Choroid plexus epithelial cell (primary cell): Measurements from ENCODE around the gene PPCS.
"Not testable (repeated sequence)": the region's sequence is repeated elsewhere in the genome, so short reads cannot be mapped to it uniquely, and the experiment has no call there.

Experiments used
- DNase-seq: peaks from one replicate; pipeline ENCODE4 v3.0.0-alpha.2; 2010; ENCODE audit warnings: low read depth
- H3K4me3 ChIP-seq: 2 replicates; pipeline ENCODE4 v1.5.1; 2011; ENCODE audit warnings: low read depth, mild to moderate bottlenecking, control low read depth, low read length, moderate library complexity
- CTCF ChIP-seq: conservative IDR thresholded peaks from 2 replicates; pipeline ENCODE4 v1.5.1; 2011; ENCODE audit warnings: low read depth, mild to moderate bottlenecking, control low read depth, inconsistent platforms, low read length, moderate library complexity

PPCS gene

GRCh38 chr1:42482635-42483153 is 26.4 kb downstream of the PPCS start:
- no peak for TF ChIP-seq CTCF
- DNase-seq: no peak
- H3K4me3 ChIP-seq: no peak overlapping the region

- peak; percentile 81 for DNase-seq
- no peak for TF ChIP-seq CTCF
- H3K4me3 ChIP-seq: no peak overlapping the region
These were observed 28.0 kb downstream of the PPCS start for GRCh38 chr1:42484382-42484781.

GRCh38 chr1:42490237-42490636 is 33.9 kb downstream of the PPCS start:
- H3K4me3 ChIP-seq: no peak overlapping the region
- DNase-seq: no peak
- no peak for TF ChIP-seq CTCF

- H3K4me3 ChIP-seq, DNase-seq: not testable (repeated sequence)
These were observed 45.7 kb downstream of the PPCS start for GRCh38 chr1:42502031-42502430.

GRCh38 chr1:42504535-42505128 is 48.3 kb downstream of the PPCS start:
- DNase-seq: no peak
- no peak overlapping the region for H3K4me3 ChIP-seq
- TF ChIP-seq CTCF: no peak

GRCh38 chr1:42506576-42506975 is 50.2 kb downstream of the PPCS start:
- TF ChIP-seq CTCF: no peak
- H3K4me3 ChIP-seq: no peak overlapping the region
- no peak for DNase-seq
